ENCODE data around the gene ADNP. TPM values are rescaled to one million over a fixed set of nuclear protein-coding genes. Genes with fewer than 3 reads are reported as not detected.
A peak's percentile ranks its signal among the peaks of the same experiment; 100 is the strongest.

ADNP gene
- total and polyA plus RNA-seq, 2 of the 13 experiments (the other 11 are each of a cell fraction or from before 2014, with no cell fraction given), result 21.0 to 21.5 TPM

GRCh38 chr20:50933589-50933988 lies 2.4 kb upstream of the ADNP start:
- intact Hi-C loops (cut with micrococcal nuclease; ENCODE audit: unreplicated experiment), result no loop called here
- in situ Hi-C loops (cut with HindIII; ENCODE audit: extremely low pct_ligation_motif_present, low pct_unique_long_range_greater_than_20kb), result loop anchor here (10.0 kb wide), 1 partner anchor 139 kb away; the partner anchor contains the start of gene BCAS4
- no peaks in the 10 kb centered on the region for H3K27me3 ChIP-seq (ENCODE audit: control insufficient read depth in 1 of 2, insufficient read depth in 2 of 2, low read length in 2 of 2)
- no TSS peak for BruUV-seq (replicated peaks)
- H3K4me3 ChIP-seq (replicated peaks in 1 of 3; ENCODE audit: insufficient read depth in 1 of 3, low read depth in 2 of 3, low read length in 3 of 3), result no peak overlapping the region
- peaks cover 13 to 52% of the 10 kb centered on the region in 2 experiments for H3K36me3 ChIP-seq (replicated peaks in 1 of 2; ENCODE audit: control insufficient read depth in 1 of 2, insufficient read depth in 2 of 2, low read length in 2 of 2)
- ATAC-seq (no peak), FAIRE-seq (no peak), DNase-seq (ENCODE audit: low spot score) (no peak)
- no peaks in the 10 kb centered on the region for H3K9me3 ChIP-seq (ENCODE audit: low read length)
- 98% methylated on average over 1 of the region's 1 CpG for WGBS (ENCODE audit: low lambda C conversion rate)
- ChIA-PET CTCF (ENCODE audit: low intra/inter-chr PET ratio, low total read pairs) (no interaction called here), POLR2A (interaction anchor here (1.2 kb wide), 1 partner anchor 24 kb away, joined by 3 read pairs; the partner anchor contains the start of gene DPM1)
- H4K20me1 ChIP-seq (ENCODE audit: insufficient read depth, low read length), result peaks cover 7% of the 10 kb centered on the region
- H3K4me2 ChIP-seq (ENCODE audit: low read depth, low read length), result no peak overlapping the region
- no peak overlapping the region for H2AFZ ChIP-seq (ENCODE audit: low read length)
- TF ChIP-seq ZNF639 (CRISPR knock-in tag; conservative IDR thresholded peaks at IDR 0.05) (no peak), SMARCC2 (IDR thresholded peaks at IDR 0.05) (no peak), ZNF704 (CRISPR knock-in tag; IDR thresholded peaks at IDR 0.05; ENCODE audit: borderline replicate concordance) (no peak), ARID3A (IDR thresholded peaks at IDR 0.05; ENCODE audit: low read depth, low read length) (no peak), ZNF770 (CRISPR knock-in tag; IDR thresholded peaks at IDR 0.05) (peak; percentile 76), ZNF460 (CRISPR knock-in tag; IDR thresholded peaks at IDR 0.05; ENCODE audit: borderline replicate concordance) (peak; percentile 61), ZNF142 (CRISPR knock-in tag; IDR thresholded peaks at IDR 0.05) (no peak), ZNF121 (CRISPR knock-in tag; IDR thresholded peaks at IDR 0.05) (peak; percentile 53; the same call in 1 of the 2 replicates)
- peaks cover 12% of the 10 kb centered on the region for H3K4me1 ChIP-seq (ENCODE audit: insufficient read depth, low read length)
- H3K9ac ChIP-seq (ENCODE audit: insufficient read depth, low read depth, low read length), result no peak overlapping the region
- H3K79me2 ChIP-seq (ENCODE audit: insufficient read depth, low read length), result peaks cover 18% of the 10 kb centered on the region
- peak overlapping the region; percentile 15 for H3K27ac ChIP-seq (ENCODE audit: extremely low read length, insufficient read depth, low read length)

All from HepG2 (cell line).